Subcutaneous adipose tissue (tissue), 4 donors: Measurements from ENCODE around the gene TRAPPC3L. TPM values are rescaled to one million over a fixed set of nuclear protein-coding genes. Genes with fewer than 3 reads are reported as not detected.

ENCODE experiments used
- total RNA-seq, 4 donors: library from RNA; depleted of rRNA; stranded (reverse); fragments of >200 nt; gene quantifications; one replicate each; pipeline ENCODE4 v1.1.0, GENCODE V29; 2016
- TF ChIP-seq, protein P1 (sequence below): fragments of 450-650 bp; IDR thresholded peaks from one replicate; pipeline ENCODE4 v1.5.1; 2016; ENCODE audit warnings: low read depth, mild to moderate bottlenecking, control low read depth, antibody characterized with exemption, moderate library complexity

The TRAPPC3L gene
- total RNA-seq, 4 donors from 2014 or later, result 0.33 TPM; not detected in 3

DNA sequence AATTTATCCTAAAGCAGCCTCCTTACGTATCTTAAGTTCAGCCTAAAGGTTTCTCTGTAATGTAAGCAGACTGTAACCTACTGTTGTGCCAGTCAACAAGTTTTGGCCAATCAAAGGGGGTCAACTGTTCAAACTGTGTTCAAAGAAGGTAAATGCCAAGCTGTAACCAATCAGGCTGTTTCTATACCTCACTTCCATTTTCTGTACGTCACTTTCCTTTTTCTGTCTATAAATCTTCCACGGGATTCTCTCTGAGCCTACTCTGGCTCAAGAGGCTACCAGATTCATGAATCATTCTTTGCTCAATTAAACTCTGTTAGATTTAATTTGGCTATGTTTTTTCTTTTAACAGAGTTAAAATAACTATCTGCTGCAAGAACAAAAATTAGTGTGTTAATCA is 89.4 kb downstream of the TRAPPC3L start:
- TF ChIP-seq, protein P1, sequence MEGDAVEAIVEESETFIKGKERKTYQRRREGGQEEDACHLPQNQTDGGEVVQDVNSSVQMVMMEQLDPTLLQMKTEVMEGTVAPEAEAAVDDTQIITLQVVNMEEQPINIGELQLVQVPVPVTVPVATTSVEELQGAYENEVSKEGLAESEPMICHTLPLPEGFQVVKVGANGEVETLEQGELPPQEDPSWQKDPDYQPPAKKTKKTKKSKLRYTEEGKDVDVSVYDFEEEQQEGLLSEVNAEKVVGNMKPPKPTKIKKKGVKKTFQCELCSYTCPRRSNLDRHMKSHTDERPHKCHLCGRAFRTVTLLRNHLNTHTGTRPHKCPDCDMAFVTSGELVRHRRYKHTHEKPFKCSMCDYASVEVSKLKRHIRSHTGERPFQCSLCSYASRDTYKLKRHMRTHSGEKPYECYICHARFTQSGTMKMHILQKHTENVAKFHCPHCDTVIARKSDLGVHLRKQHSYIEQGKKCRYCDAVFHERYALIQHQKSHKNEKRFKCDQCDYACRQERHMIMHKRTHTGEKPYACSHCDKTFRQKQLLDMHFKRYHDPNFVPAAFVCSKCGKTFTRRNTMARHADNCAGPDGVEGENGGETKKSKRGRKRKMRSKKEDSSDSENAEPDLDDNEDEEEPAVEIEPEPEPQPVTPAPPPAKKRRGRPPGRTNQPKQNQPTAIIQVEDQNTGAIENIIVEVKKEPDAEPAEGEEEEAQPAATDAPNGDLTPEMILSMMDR, result no peak

GRCh38 chr6:116452531-116452930 is 93.0 kb downstream of the TRAPPC3L start:
- TF ChIP-seq, protein P1, result no peak

- TF ChIP-seq, protein P1, result no peak
These were observed 93.6 kb downstream of the TRAPPC3L start for GRCh38 chr6:116451916-116452315.

- TF ChIP-seq, protein P1, result no peak
These were observed 94.4 kb downstream of the TRAPPC3L start for GRCh38 chr6:116450769-116451740.

GRCh38 chr6:116450185-116450710 is 95.2 kb downstream of the TRAPPC3L start:
- TF ChIP-seq, protein P1, result no peak

GRCh38 chr6:116449565-116449964 is 95.9 kb downstream of the TRAPPC3L start:
- TF ChIP-seq, protein P1, result no peak

- TF ChIP-seq, protein P1, result no peak
These were observed 97.9 kb downstream of the TRAPPC3L start for GRCh38 chr6:116447496-116448011.
